Body of pancreas (tissue), 4 donors: ENCODE data around the gene LTBP1.

Experiments used
- CTCF ChIP-seq, 7 experiments: fragments of 450-650 bp in 4 of 7; fragments of 200-600 bp in 3 of 7; sonication (generic) in 3 of 7; IDR thresholded peaks; one replicate each; pipeline ENCODE4 v1.5.1; 2016 to 2019; ENCODE audit warnings: antibody characterized with exemption in 7 of 7
- POLR2A ChIP-seq, 3 donors: fragments of 450-650 bp; IDR thresholded peaks; one replicate each; pipeline ENCODE4 v1.6.1; 2016; ENCODE audit warnings: antibody characterized with exemption in 3 of 3, mild to moderate bottlenecking in 2 of 3

GRCh38 chr2:33180915-33181314, 234.2 kb downstream of the LTBP1 start:
- TF ChIP-seq POLR2A (IDR thresholded peaks at IDR 0.05) (no peak), CTCF (IDR thresholded peaks at IDR 0.05) (no peak)
